ENCODE measurements around the gene SARM1.

The SARM1 gene

GRCh38 chr17:28391401-28391800 lies 19.9 kb downstream of the SARM1 start:
- DNase-seq (ENCODE audit: low read depth): no peak
- H3K4me3 ChIP-seq (ENCODE audit: low read depth, low read length): no peak overlapping the region
- TF ChIP-seq MAX (IDR thresholded peaks at IDR 0.05; ENCODE audit: low read depth, low read length): no peak

- TF ChIP-seq POLR2A (IDR thresholded peaks at IDR 0.05; ENCODE audit: extremely low read depth, insufficient read length) (no peak), MAX (IDR thresholded peaks at IDR 0.05; ENCODE audit: low read depth, low read length) (no peak), CTCF (IDR thresholded peaks at IDR 0.05; ENCODE audit: low read depth, low read length) (no peak)
- H3K4me3 ChIP-seq (ENCODE audit: low read depth, low read length): no peak overlapping the region
- no peak for DNase-seq (ENCODE audit: low read depth)
These were observed 21.0 kb downstream of the SARM1 start for GRCh38 chr17:28392491-28392890.

- DNase-seq (ENCODE audit: low read depth): no peak
- TF ChIP-seq MAX (IDR thresholded peaks at IDR 0.05; ENCODE audit: low read depth, low read length): no peak
- TF ChIP-seq CTCF (IDR thresholded peaks at IDR 0.05; ENCODE audit: low read depth, low read length): no peak
- TF ChIP-seq POLR2A (IDR thresholded peaks at IDR 0.05; ENCODE audit: extremely low read depth, insufficient read length): no peak
- TF ChIP-seq MYC (IDR thresholded peaks at IDR 0.05; ENCODE audit: low read depth, low read length): no peak
- no peak overlapping the region for H3K4me3 ChIP-seq (ENCODE audit: low read depth, low read length)
These were observed 23.0 kb downstream of the SARM1 start for GRCh38 chr17:28394337-28395116.

- DNase-seq (ENCODE audit: low read depth): no peak
- no peak overlapping the region for H3K4me3 ChIP-seq (ENCODE audit: low read depth, low read length)
- TF ChIP-seq MYC (IDR thresholded peaks at IDR 0.05; ENCODE audit: low read depth, low read length) (no peak), MAX (IDR thresholded peaks at IDR 0.05; ENCODE audit: low read depth, low read length) (no peak), CTCF (IDR thresholded peaks at IDR 0.05; ENCODE audit: low read depth, low read length) (no peak), POLR2A (IDR thresholded peaks at IDR 0.05; ENCODE audit: extremely low read depth, insufficient read length) (no peak)
These were observed 23.9 kb downstream of the SARM1 start for GRCh38 chr17:28395426-28395825.

- H3K4me3 ChIP-seq (ENCODE audit: low read depth, low read length): no peak overlapping the region
- no peak for TF ChIP-seq POLR2A (IDR thresholded peaks at IDR 0.05; ENCODE audit: extremely low read depth, insufficient read length)
- TF ChIP-seq CTCF (IDR thresholded peaks at IDR 0.05; ENCODE audit: low read depth, low read length): no peak
- TF ChIP-seq MAX (IDR thresholded peaks at IDR 0.05; ENCODE audit: low read depth, low read length): no peak
- TF ChIP-seq MYC (IDR thresholded peaks at IDR 0.05; ENCODE audit: low read depth, low read length): no peak
- no peak for DNase-seq (ENCODE audit: low read depth)
These were observed 24.5 kb downstream of the SARM1 start for GRCh38 chr17:28395968-28396367.

GRCh38 chr17:28396635-28397239 lies 25.2 kb downstream of the SARM1 start:
- peak; percentile 19 for DNase-seq (ENCODE audit: low read depth)
- no peak overlapping the region for H3K4me3 ChIP-seq (ENCODE audit: low read depth, low read length)
- TF ChIP-seq POLR2A (IDR thresholded peaks at IDR 0.05; ENCODE audit: extremely low read depth, insufficient read length): no peak

Data from NB4 (cell line).